ENCODE measurements around the gene PKD2. TPM values are rescaled to one million over a fixed set of nuclear protein-coding genes. Genes with fewer than 3 reads are reported as not detected.

Gene PKD2
- total RNA-seq, 4 donors from 2014 or later: 79.1 to 128 (median 92.5) TPM

DNA sequence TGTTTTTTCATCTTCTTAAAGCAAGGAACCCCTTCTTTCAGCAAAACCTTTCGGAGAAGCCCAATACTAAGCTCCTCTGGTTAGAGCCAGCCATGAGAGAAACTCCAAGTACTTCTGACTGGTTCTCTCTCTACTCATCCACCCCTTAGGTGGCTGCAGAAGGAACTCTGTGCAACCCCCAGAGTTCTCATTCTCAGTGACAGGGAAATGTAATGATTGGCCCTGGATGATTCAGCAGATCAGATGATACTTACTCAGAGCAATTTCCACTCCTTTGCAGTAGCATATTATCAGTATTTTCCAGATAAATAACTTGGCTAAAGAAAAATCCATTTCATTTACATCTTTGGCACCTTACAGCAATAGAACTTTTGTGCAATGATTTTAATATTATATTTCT, 28.8 kb upstream of the PKD2 start:
- intact Hi-C loops (cut with DNase I): loop anchor here (10.0 kb wide), 1 partner anchor 294 kb away; no protein-coding TSS in a partner anchor

DNA sequence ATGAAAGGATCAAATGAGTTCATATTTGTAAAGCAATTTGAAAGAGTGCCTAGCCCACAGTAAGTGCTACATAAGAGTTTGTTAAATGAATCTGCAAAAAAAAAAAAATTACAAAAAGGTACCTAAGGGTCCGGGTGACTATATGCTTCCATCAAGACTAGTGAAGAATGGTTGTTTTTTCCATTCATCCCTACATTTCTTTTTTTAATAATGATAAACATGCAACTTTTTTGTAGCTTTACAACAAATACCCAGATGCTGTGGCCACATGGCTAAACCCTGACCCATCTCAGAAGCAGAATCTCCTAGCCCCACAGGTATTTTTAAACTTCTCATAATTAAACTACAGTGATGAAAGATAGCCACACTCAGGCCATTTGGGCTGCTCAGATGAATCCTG, 27.6 kb upstream of the PKD2 start:
- H3K36me3 ChIP-seq: no peaks in the 10 kb centered on the region
- TF ChIP-seq POLR2A (IDR thresholded peaks at IDR 0.05; ENCODE audit: low read depth) (no peak), POLR2AphosphoS5 (IDR thresholded peaks at IDR 0.05) (no peak), EP300 (IDR thresholded peaks at IDR 0.05) (no peak)
- TF ChIP-seq, protein P1, sequence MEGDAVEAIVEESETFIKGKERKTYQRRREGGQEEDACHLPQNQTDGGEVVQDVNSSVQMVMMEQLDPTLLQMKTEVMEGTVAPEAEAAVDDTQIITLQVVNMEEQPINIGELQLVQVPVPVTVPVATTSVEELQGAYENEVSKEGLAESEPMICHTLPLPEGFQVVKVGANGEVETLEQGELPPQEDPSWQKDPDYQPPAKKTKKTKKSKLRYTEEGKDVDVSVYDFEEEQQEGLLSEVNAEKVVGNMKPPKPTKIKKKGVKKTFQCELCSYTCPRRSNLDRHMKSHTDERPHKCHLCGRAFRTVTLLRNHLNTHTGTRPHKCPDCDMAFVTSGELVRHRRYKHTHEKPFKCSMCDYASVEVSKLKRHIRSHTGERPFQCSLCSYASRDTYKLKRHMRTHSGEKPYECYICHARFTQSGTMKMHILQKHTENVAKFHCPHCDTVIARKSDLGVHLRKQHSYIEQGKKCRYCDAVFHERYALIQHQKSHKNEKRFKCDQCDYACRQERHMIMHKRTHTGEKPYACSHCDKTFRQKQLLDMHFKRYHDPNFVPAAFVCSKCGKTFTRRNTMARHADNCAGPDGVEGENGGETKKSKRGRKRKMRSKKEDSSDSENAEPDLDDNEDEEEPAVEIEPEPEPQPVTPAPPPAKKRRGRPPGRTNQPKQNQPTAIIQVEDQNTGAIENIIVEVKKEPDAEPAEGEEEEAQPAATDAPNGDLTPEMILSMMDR (IDR thresholded peaks at IDR 0.05): no peak
- intact Hi-C loops (cut with DNase I): loop anchor here (10.0 kb wide), 1 partner anchor 295 kb away; no protein-coding TSS in a partner anchor
- no peak overlapping the region for H3K27ac ChIP-seq (replicated peaks in 1 of 4)
- H3K4me1 ChIP-seq: no peaks in the 10 kb centered on the region
- 86% methylated on average over 1 of the region's 1 CpG for WGBS
- H3K4me3 ChIP-seq: no peak overlapping the region
- no peaks in the 10 kb centered on the region for H3K27me3 ChIP-seq
- H3K9me3 ChIP-seq: no peaks in the 10 kb centered on the region
- DNase-seq (ENCODE audit: extremely low spot score): no peak

More for the DNA sequence above, 28.8 kb upstream of the PKD2 start:
- H3K27me3 ChIP-seq: no peaks in the 10 kb centered on the region
- TF ChIP-seq, protein P1 (IDR thresholded peaks at IDR 0.05): no peak
- TF ChIP-seq POLR2A (IDR thresholded peaks at IDR 0.05; ENCODE audit: low read depth): no peak
- TF ChIP-seq EP300 (IDR thresholded peaks at IDR 0.05): no peak
- no peak for TF ChIP-seq POLR2AphosphoS5 (IDR thresholded peaks at IDR 0.05)
- no peaks in the 10 kb centered on the region for H3K9me3 ChIP-seq
- DNase-seq (ENCODE audit: extremely low spot score): no peak
- H3K36me3 ChIP-seq: no peaks in the 10 kb centered on the region
- H3K4me1 ChIP-seq: peaks cover 0 to 2% (median 0%) of the 10 kb centered on the region in 4 donors
- WGBS: 100% methylated on average over 1 of the region's 1 CpG
- H3K4me3 ChIP-seq: no peak overlapping the region
- H3K27ac ChIP-seq (replicated peaks in 1 of 4): no peak overlapping the region

DNA sequence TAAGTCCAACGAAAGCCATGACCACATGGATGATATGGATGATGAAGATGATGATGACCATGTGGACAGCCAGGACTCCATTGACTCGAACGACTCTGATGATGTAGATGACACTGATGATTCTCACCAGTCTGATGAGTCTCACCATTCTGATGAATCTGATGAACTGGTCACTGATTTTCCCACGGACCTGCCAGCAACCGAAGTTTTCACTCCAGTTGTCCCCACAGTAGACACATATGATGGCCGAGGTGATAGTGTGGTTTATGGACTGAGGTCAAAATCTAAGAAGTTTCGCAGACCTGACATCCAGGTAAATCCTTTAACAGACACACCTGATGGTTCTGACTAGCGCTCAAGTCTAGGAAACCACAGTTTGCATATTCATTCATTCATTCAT, 25.9 kb upstream of the PKD2 start:
- Histone ChIP-seq H3K9me3 (no peaks in the 10 kb centered on the region), H3K27ac (replicated peaks in 1 of 4) (no peak overlapping the region), H3K4me3 (no peak overlapping the region), H3K27me3 (no peaks in the 10 kb centered on the region), H3K36me3 (no peaks in the 10 kb centered on the region), H3K4me1 (no peaks in the 10 kb centered on the region)
- no peak for DNase-seq (ENCODE audit: extremely low spot score)
- intact Hi-C loops (cut with DNase I): no loop called here
- no peak for TF ChIP-seq POLR2AphosphoS5 (IDR thresholded peaks at IDR 0.05)
- TF ChIP-seq EP300 (IDR thresholded peaks at IDR 0.05): no peak
- no peak for TF ChIP-seq POLR2A (IDR thresholded peaks at IDR 0.05; ENCODE audit: low read depth)
- TF ChIP-seq, protein P1 (IDR thresholded peaks at IDR 0.05): no peak
- 97% methylated on average over 8 of the region's 8 CpGs for WGBS

DNA sequence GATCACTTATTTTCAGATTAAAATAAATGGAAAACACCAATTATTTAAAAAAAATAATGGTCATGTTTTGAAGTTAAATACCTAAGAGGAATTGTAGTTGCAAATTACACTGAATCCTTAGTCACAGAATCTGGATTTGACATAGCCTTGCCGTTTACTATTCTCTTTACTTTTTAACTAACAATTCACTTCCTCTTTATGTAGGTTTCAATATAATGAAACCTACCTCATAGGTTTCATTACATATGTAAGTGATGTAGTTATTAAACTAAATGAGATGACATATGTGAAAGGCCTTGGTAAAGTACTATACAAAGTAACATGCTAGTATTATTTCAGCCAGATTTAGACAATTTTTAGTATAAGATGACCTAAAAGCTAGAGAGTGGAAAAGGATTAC, 25.4 kb upstream of the PKD2 start:
- no peaks in the 10 kb centered on the region for H3K27me3 ChIP-seq
- intact Hi-C loops (cut with DNase I): no loop called here
- no peaks in the 10 kb centered on the region for H3K9me3 ChIP-seq
- no peak for DNase-seq (ENCODE audit: extremely low spot score)
- no peak overlapping the region for H3K27ac ChIP-seq (replicated peaks in 1 of 4)
- no peaks in the 10 kb centered on the region for H3K4me1 ChIP-seq
- no peak overlapping the region for H3K4me3 ChIP-seq
- 73% methylated on average over 1 of the region's 1 CpG for WGBS
- no peaks in the 10 kb centered on the region for H3K36me3 ChIP-seq
- TF ChIP-seq POLR2AphosphoS5 (IDR thresholded peaks at IDR 0.05) (no peak), EP300 (IDR thresholded peaks at IDR 0.05) (no peak), POLR2A (IDR thresholded peaks at IDR 0.05; ENCODE audit: low read depth) (no peak)
- TF ChIP-seq, protein P1 (IDR thresholded peaks at IDR 0.05): no peak

DNA sequence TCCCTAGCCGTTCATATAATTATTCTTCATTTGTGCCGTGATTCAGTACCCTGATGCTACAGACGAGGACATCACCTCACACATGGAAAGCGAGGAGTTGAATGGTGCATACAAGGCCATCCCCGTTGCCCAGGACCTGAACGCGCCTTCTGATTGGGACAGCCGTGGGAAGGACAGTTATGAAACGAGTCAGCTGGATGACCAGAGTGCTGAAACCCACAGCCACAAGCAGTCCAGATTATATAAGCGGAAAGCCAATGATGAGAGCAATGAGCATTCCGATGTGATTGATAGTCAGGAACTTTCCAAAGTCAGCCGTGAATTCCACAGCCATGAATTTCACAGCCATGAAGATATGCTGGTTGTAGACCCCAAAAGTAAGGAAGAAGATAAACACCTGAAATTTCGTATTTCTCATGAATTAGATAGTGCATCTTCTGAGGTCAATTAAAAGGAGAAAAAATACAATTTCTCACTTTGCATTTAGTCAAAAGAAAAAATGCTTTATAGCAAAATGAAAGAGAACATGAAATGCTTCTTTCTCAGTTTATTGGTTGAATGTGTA, 24.9 kb upstream of the PKD2 start:
- no peak for DNase-seq (ENCODE audit: extremely low spot score)
- WGBS: 88% methylated on average over 13 of the region's 13 CpGs
- H3K27me3 ChIP-seq: no peaks in the 10 kb centered on the region
- no peak overlapping the region for H3K4me3 ChIP-seq
- H3K9me3 ChIP-seq: no peaks in the 10 kb centered on the region
- no peak overlapping the region for H3K27ac ChIP-seq (replicated peaks in 1 of 4)
- H3K4me1 ChIP-seq: no peaks in the 10 kb centered on the region
- intact Hi-C loops (cut with DNase I): no loop called here
- no peak for TF ChIP-seq POLR2AphosphoS5 (IDR thresholded peaks at IDR 0.05)
- TF ChIP-seq POLR2A (IDR thresholded peaks at IDR 0.05; ENCODE audit: low read depth): no peak
- no peak for TF ChIP-seq EP300 (IDR thresholded peaks at IDR 0.05)
- TF ChIP-seq, protein P1 (IDR thresholded peaks at IDR 0.05): no peak
- no peaks in the 10 kb centered on the region for H3K36me3 ChIP-seq
